Peyer's patch (tissue), 4 donors: ENCODE results near the gene PSMG1.

Experiments
- POLR2A ChIP-seq, 2 donors: fragments of 450-650 bp; IDR thresholded peaks; one replicate each; pipeline ENCODE4 v1.5.1; 2017; ENCODE audit warnings: antibody characterized with exemption in 2 of 2, mild to moderate bottlenecking in 2 of 2, moderate library complexity in 2 of 2
- TF ChIP-seq, protein P1 (sequence below), 6 experiments: fragments of 450-650 bp in 4 of 6; fragments of 200-600 bp in 2 of 6; sonication (generic) in 1 of 6; IDR thresholded peaks; one replicate each; pipeline ENCODE4 v1.5.1; 2017 to 2019; ENCODE audit warnings: antibody characterized with exemption in 6 of 6, mild to moderate bottlenecking in 3 of 6, moderate library complexity in 1 of 6

DNA sequence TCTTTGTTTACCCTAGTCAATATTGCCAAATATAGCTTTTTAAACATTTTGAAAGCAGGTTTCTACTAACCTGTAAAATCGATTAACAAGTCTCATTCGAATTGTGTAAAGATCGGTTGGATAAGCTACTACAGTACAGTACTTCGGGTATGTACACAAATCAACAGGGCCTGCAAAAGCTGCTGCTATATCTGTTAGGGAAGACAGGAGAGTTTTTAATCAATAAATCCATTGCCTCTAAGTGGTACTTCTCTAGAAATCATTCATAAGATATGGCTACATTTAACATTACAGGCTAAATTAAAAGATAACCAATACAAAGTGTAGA is 34.8 kb upstream of the PSMG1 start:
- TF ChIP-seq, protein P1, sequence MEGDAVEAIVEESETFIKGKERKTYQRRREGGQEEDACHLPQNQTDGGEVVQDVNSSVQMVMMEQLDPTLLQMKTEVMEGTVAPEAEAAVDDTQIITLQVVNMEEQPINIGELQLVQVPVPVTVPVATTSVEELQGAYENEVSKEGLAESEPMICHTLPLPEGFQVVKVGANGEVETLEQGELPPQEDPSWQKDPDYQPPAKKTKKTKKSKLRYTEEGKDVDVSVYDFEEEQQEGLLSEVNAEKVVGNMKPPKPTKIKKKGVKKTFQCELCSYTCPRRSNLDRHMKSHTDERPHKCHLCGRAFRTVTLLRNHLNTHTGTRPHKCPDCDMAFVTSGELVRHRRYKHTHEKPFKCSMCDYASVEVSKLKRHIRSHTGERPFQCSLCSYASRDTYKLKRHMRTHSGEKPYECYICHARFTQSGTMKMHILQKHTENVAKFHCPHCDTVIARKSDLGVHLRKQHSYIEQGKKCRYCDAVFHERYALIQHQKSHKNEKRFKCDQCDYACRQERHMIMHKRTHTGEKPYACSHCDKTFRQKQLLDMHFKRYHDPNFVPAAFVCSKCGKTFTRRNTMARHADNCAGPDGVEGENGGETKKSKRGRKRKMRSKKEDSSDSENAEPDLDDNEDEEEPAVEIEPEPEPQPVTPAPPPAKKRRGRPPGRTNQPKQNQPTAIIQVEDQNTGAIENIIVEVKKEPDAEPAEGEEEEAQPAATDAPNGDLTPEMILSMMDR (IDR thresholded peaks at IDR 0.05), result no peak
- TF ChIP-seq POLR2A (IDR thresholded peaks at IDR 0.05), result no peak
